ENCODE results near the gene FRAS1. TPM values are rescaled to one million over a fixed set of nuclear protein-coding genes. Genes with fewer than 3 reads are reported as not detected.

FRAS1 gene
- total and polyA plus RNA-seq, 3 experiments from 2014 or later = not detected

- CTCF ChIA-PET = no interaction called here
- no peak overlapping the region for H3K27ac Mint-ChIP-seq
- no peak overlapping the region for H3K4me3 Mint-ChIP-seq
- DNase-seq = no peak
- H3K9me3 Mint-ChIP-seq = no peaks in the 10 kb centered on the region
- no peaks in the 10 kb centered on the region for H3K4me1 ChIP-seq (ENCODE audit: insufficient read depth, low read length)
- no peaks in the 10 kb centered on the region for H3K36me3 Mint-ChIP-seq
- no peaks in the 10 kb centered on the region for H3K36me3 ChIP-seq (ENCODE audit: insufficient read depth, low read length)
- POLR2A ChIA-PET = no interaction called here
- H3K4me3 ChIP-seq (ENCODE audit: low read length) = no peak overlapping the region
- no peak overlapping the region for H3K27ac ChIP-seq (ENCODE audit: low read depth, low read length)
- H3K27me3 ChIP-seq (ENCODE audit: insufficient read depth, low read length, poor library complexity, severe bottlenecking) = no peaks in the 10 kb centered on the region
- no peaks in the 10 kb centered on the region for H3K4me1 Mint-ChIP-seq
- no peaks in the 10 kb centered on the region for H3K9me3 ChIP-seq (ENCODE audit: low read length)
- peaks cover 0 to 4% of the 10 kb centered on the region in 2 donors for H3K27me3 Mint-ChIP-seq
Measured at GRCh38 chr4:78377555-78377954, 320.4 kb downstream of the FRAS1 start.

GRCh38 chr4:78379040-78379439 is 321.9 kb downstream of the FRAS1 start:
- Histone ChIP-seq H3K4me3 (ENCODE audit: low read length) (no peak overlapping the region), H3K9me3 (ENCODE audit: low read length) (no peaks in the 10 kb centered on the region), H3K27me3 (ENCODE audit: insufficient read depth, low read length, poor library complexity, severe bottlenecking) (no peaks in the 10 kb centered on the region), H3K36me3 (ENCODE audit: insufficient read depth, low read length) (no peaks in the 10 kb centered on the region), H3K27ac (ENCODE audit: low read depth, low read length) (no peak overlapping the region), H3K4me1 (ENCODE audit: insufficient read depth, low read length) (no peaks in the 10 kb centered on the region)
- ChIA-PET CTCF (no interaction called here), POLR2A (no interaction called here)
- Mint-ChIP-seq H3K9me3 (peaks cover 0 to 2% (median 0%) of the 10 kb centered on the region in 5 donors), H3K27ac (no peak overlapping the region), H3K4me1 (no peaks in the 10 kb centered on the region), H3K4me3 (no peak overlapping the region), H3K27me3 (peaks cover 3 to 4% of the 10 kb centered on the region in 2 donors), H3K36me3 (no peaks in the 10 kb centered on the region)
- no peak for DNase-seq

GRCh38 chr4:78379991-78380729 is 323.0 kb downstream of the FRAS1 start:
- Histone ChIP-seq H3K9me3 (ENCODE audit: low read length) (no peaks in the 10 kb centered on the region), H3K36me3 (ENCODE audit: insufficient read depth, low read length) (no peaks in the 10 kb centered on the region), H3K4me1 (ENCODE audit: insufficient read depth, low read length) (no peaks in the 10 kb centered on the region), H3K4me3 (ENCODE audit: low read length) (no peak overlapping the region), H3K27me3 (ENCODE audit: insufficient read depth, low read length, poor library complexity, severe bottlenecking) (no peaks in the 10 kb centered on the region), H3K27ac (ENCODE audit: low read depth, low read length) (no peak overlapping the region)
- CTCF ChIA-PET = no interaction called here
- Mint-ChIP-seq H3K36me3 (no peaks in the 10 kb centered on the region), H3K9me3 (peaks cover 0 to 2% (median 0%) of the 10 kb centered on the region in 5 donors), H3K4me3 (no peak overlapping the region), H3K27ac (no peak overlapping the region), H3K4me1 (no peaks in the 10 kb centered on the region), H3K27me3 (peaks cover 3 to 5% of the 10 kb centered on the region in 2 donors)
- DNase-seq = no peak
- POLR2A ChIA-PET = no interaction called here

GRCh38 chr4:78386679-78387078 is 329.6 kb downstream of the FRAS1 start:
- peaks cover 0 to 5% of the 10 kb centered on the region in 2 donors for H3K27me3 Mint-ChIP-seq
- H3K4me1 Mint-ChIP-seq = no peaks in the 10 kb centered on the region
- no peaks in the 10 kb centered on the region for H3K27me3 ChIP-seq (ENCODE audit: insufficient read depth, low read length, poor library complexity, severe bottlenecking)
- H3K9me3 Mint-ChIP-seq = peaks cover 0 to 2% (median 0%) of the 10 kb centered on the region in 5 donors
- no peak overlapping the region for H3K4me3 Mint-ChIP-seq
- H3K4me3 ChIP-seq (ENCODE audit: low read length) = no peak overlapping the region
- H3K27ac ChIP-seq (ENCODE audit: low read depth, low read length) = no peak overlapping the region
- no peaks in the 10 kb centered on the region for H3K4me1 ChIP-seq (ENCODE audit: insufficient read depth, low read length)
- no peak for DNase-seq
- no peak overlapping the region for H3K27ac Mint-ChIP-seq
- H3K9me3 ChIP-seq (ENCODE audit: low read length) = no peaks in the 10 kb centered on the region
- no peaks in the 10 kb centered on the region for H3K36me3 ChIP-seq (ENCODE audit: insufficient read depth, low read length)
- POLR2A ChIA-PET = no interaction called here
- H3K36me3 Mint-ChIP-seq = no peaks in the 10 kb centered on the region
- CTCF ChIA-PET = no interaction called here

GRCh38 chr4:78395642-78396041 is 338.5 kb downstream of the FRAS1 start:
- Mint-ChIP-seq H3K27me3 (peaks cover 6 to 30% of the 10 kb centered on the region in 2 donors), H3K4me3 (no peak overlapping the region), H3K4me1 (no peaks in the 10 kb centered on the region), H3K9me3 (peaks cover 6 to 23% (median 16%) of the 10 kb centered on the region in 5 donors), H3K27ac (no peak overlapping the region), H3K36me3 (no peaks in the 10 kb centered on the region)
- H3K27me3 ChIP-seq (ENCODE audit: insufficient read depth, low read length, poor library complexity, severe bottlenecking) = no peaks in the 10 kb centered on the region
- H3K4me3 ChIP-seq (ENCODE audit: low read length) = no peak overlapping the region
- DNase-seq = no peak
- H3K9me3 ChIP-seq (ENCODE audit: low read length) = no peaks in the 10 kb centered on the region
- ChIA-PET POLR2A (no interaction called here), CTCF (no interaction called here)
- H3K36me3 ChIP-seq (ENCODE audit: insufficient read depth, low read length) = no peaks in the 10 kb centered on the region
- H3K4me1 ChIP-seq (ENCODE audit: insufficient read depth, low read length) = no peaks in the 10 kb centered on the region
- no peak overlapping the region for H3K27ac ChIP-seq (ENCODE audit: low read depth, low read length)

GRCh38 chr4:78396613-78397291 is 339.6 kb downstream of the FRAS1 start:
- no peak for DNase-seq
- ChIA-PET POLR2A (no interaction called here), CTCF (no interaction called here)
- Mint-ChIP-seq H3K4me1 (no peaks in the 10 kb centered on the region), H3K4me3 (peak overlapping the region in 1 of 7 donors; percentile 11), H3K36me3 (no peaks in the 10 kb centered on the region), H3K27ac (no peak overlapping the region), H3K9me3 (peaks cover 6 to 23% (median 16%) of the 10 kb centered on the region in 5 donors), H3K27me3 (peaks cover 6 to 33% of the 10 kb centered on the region in 2 donors)
- no peaks in the 10 kb centered on the region for H3K4me1 ChIP-seq (ENCODE audit: insufficient read depth, low read length)
- no peaks in the 10 kb centered on the region for H3K36me3 ChIP-seq (ENCODE audit: insufficient read depth, low read length)
- no peak overlapping the region for H3K4me3 ChIP-seq (ENCODE audit: low read length)
- H3K27ac ChIP-seq (ENCODE audit: low read depth, low read length) = no peak overlapping the region
- H3K27me3 ChIP-seq (ENCODE audit: insufficient read depth, low read length, poor library complexity, severe bottlenecking) = no peaks in the 10 kb centered on the region
- no peaks in the 10 kb centered on the region for H3K9me3 ChIP-seq (ENCODE audit: low read length)

- Mint-ChIP-seq H3K9me3 (peaks cover 6 to 23% (median 16%) of the 10 kb centered on the region in 5 donors), H3K4me3 (peak overlapping the region in 1 of 7 donors; percentile 11), H3K4me1 (no peaks in the 10 kb centered on the region), H3K36me3 (no peaks in the 10 kb centered on the region), H3K27ac (no peak overlapping the region), H3K27me3 (peaks cover 6 to 33% of the 10 kb centered on the region in 2 donors)
- ChIA-PET CTCF (no interaction called here), POLR2A (no interaction called here)
- no peaks in the 10 kb centered on the region for H3K36me3 ChIP-seq (ENCODE audit: insufficient read depth, low read length)
- no peak overlapping the region for H3K4me3 ChIP-seq (ENCODE audit: low read length)
- DNase-seq = no peak
- no peaks in the 10 kb centered on the region for H3K4me1 ChIP-seq (ENCODE audit: insufficient read depth, low read length)
- no peak overlapping the region for H3K27ac ChIP-seq (ENCODE audit: low read depth, low read length)
- H3K9me3 ChIP-seq (ENCODE audit: low read length) = no peaks in the 10 kb centered on the region
- H3K27me3 ChIP-seq (ENCODE audit: insufficient read depth, low read length, poor library complexity, severe bottlenecking) = no peaks in the 10 kb centered on the region
Measured at GRCh38 chr4:78397292-78397630, 340.1 kb downstream of the FRAS1 start.

GRCh38 chr4:78409612-78410202 is 352.6 kb downstream of the FRAS1 start:
- Mint-ChIP-seq H3K4me3 (no peak overlapping the region), H3K4me1 (no peaks in the 10 kb centered on the region), H3K36me3 (no peaks in the 10 kb centered on the region), H3K9me3 (peaks cover 0 to 3% (median 0%) of the 10 kb centered on the region in 5 donors), H3K27ac (no peak overlapping the region), H3K27me3 (peaks cover 1 to 3% of the 10 kb centered on the region in 2 donors)
- Histone ChIP-seq H3K27ac (ENCODE audit: low read depth, low read length) (no peak overlapping the region), H3K9me3 (ENCODE audit: low read length) (no peaks in the 10 kb centered on the region), H3K4me1 (ENCODE audit: insufficient read depth, low read length) (no peaks in the 10 kb centered on the region), H3K36me3 (ENCODE audit: insufficient read depth, low read length) (no peaks in the 10 kb centered on the region), H3K27me3 (ENCODE audit: insufficient read depth, low read length, poor library complexity, severe bottlenecking) (no peaks in the 10 kb centered on the region), H3K4me3 (ENCODE audit: low read length) (no peak overlapping the region)
- POLR2A ChIA-PET = no interaction called here
- CTCF ChIA-PET = no interaction called here
- DNase-seq = no peak
